ENCODE measurements around the gene FAF2.

FAF2 gene

DNA sequence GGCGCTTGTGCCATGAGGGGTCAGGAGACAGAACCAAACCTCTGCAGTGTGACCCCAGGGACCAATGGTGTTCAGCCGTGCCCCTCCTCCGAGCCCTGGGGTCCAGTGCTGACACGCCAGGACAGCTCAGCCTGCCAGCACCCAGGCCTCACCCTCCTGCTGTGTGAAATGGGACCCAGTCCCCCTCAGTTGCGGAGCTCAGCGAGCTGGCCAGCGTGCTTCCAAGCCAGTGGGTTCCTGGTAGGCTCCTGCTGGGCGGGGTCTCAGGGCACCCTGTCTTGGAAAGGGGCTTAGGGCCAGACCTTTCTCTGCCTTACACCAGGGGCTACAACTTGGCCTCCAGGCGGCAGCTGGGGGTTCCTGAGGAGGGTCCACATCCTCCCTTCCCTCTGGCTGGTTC, 84.6 kb downstream of the FAF2 start:
- no peak overlapping the region for H3K4me2 ChIP-seq (ENCODE audit: low read length)
- no peaks in the 10 kb centered on the region for H3K9me3 ChIP-seq (ENCODE audit: control insufficient read depth, low read length)
- no peak overlapping the region for H2AFZ ChIP-seq
- no peak overlapping the region for H3K9ac ChIP-seq
- no peak overlapping the region for H3K4me3 ChIP-seq (ENCODE audit: low read depth, low read length)
- H3K4me1 ChIP-seq = peaks cover 21% of the 10 kb centered on the region
- H3K79me2 ChIP-seq = peaks cover 14% of the 10 kb centered on the region
- TF ChIP-seq, protein P1, sequence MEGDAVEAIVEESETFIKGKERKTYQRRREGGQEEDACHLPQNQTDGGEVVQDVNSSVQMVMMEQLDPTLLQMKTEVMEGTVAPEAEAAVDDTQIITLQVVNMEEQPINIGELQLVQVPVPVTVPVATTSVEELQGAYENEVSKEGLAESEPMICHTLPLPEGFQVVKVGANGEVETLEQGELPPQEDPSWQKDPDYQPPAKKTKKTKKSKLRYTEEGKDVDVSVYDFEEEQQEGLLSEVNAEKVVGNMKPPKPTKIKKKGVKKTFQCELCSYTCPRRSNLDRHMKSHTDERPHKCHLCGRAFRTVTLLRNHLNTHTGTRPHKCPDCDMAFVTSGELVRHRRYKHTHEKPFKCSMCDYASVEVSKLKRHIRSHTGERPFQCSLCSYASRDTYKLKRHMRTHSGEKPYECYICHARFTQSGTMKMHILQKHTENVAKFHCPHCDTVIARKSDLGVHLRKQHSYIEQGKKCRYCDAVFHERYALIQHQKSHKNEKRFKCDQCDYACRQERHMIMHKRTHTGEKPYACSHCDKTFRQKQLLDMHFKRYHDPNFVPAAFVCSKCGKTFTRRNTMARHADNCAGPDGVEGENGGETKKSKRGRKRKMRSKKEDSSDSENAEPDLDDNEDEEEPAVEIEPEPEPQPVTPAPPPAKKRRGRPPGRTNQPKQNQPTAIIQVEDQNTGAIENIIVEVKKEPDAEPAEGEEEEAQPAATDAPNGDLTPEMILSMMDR (IDR thresholded peaks at IDR 0.05) = no peak
- peak overlapping the region; percentile 32 for H3K27ac ChIP-seq
- H3K27me3 ChIP-seq (ENCODE audit: control insufficient read depth, insufficient read depth, low read length) = no peaks in the 10 kb centered on the region
- H3K36me3 ChIP-seq (ENCODE audit: control insufficient read depth, insufficient read depth, low read length) = no peaks in the 10 kb centered on the region

GRCh38 chr5:176533390-176533789, 85.2 kb downstream of the FAF2 start:
- TF ChIP-seq, protein P1 (IDR thresholded peaks at IDR 0.05) = no peak
- H3K36me3 ChIP-seq (ENCODE audit: control insufficient read depth, insufficient read depth, low read length) = no peaks in the 10 kb centered on the region
- H3K4me3 ChIP-seq (ENCODE audit: low read depth, low read length) = no peak overlapping the region
- H3K4me2 ChIP-seq (ENCODE audit: low read length) = peak overlapping the region; percentile 3
- H3K27ac ChIP-seq = peak overlapping the region; percentile 32
- peaks cover 24% of the 10 kb centered on the region for H3K4me1 ChIP-seq
- H2AFZ ChIP-seq = no peak overlapping the region
- H3K27me3 ChIP-seq (ENCODE audit: control insufficient read depth, insufficient read depth, low read length) = no peaks in the 10 kb centered on the region
- H3K9me3 ChIP-seq (ENCODE audit: control insufficient read depth, low read length) = no peaks in the 10 kb centered on the region
- H3K9ac ChIP-seq = no peak overlapping the region
- H3K79me2 ChIP-seq = peaks cover 14% of the 10 kb centered on the region

- no peak overlapping the region for H3K9ac ChIP-seq
- H3K4me3 ChIP-seq (ENCODE audit: low read depth, low read length) = no peak overlapping the region
- H3K36me3 ChIP-seq (ENCODE audit: control insufficient read depth, insufficient read depth, low read length) = no peaks in the 10 kb centered on the region
- no peaks in the 10 kb centered on the region for H3K27me3 ChIP-seq (ENCODE audit: control insufficient read depth, insufficient read depth, low read length)
- TF ChIP-seq, protein P1 (IDR thresholded peaks at IDR 0.05) = no peak
- H2AFZ ChIP-seq = no peak overlapping the region
- H3K4me2 ChIP-seq (ENCODE audit: low read length) = peak overlapping the region; percentile 23
- peaks cover 26% of the 10 kb centered on the region for H3K4me1 ChIP-seq
- H3K9me3 ChIP-seq (ENCODE audit: control insufficient read depth, low read length) = no peaks in the 10 kb centered on the region
- peak overlapping the region; percentile 98 for H3K27ac ChIP-seq
- peaks cover 14% of the 10 kb centered on the region for H3K79me2 ChIP-seq
Observed at GRCh38 chr5:176533894-176534611, 85.9 kb downstream of the FAF2 start.

- Histone ChIP-seq H3K4me2 (ENCODE audit: low read length) (peak overlapping the region; percentile 99), H3K9ac (no peak overlapping the region), H3K4me1 (peaks cover 26% of the 10 kb centered on the region), H2AFZ (no peak overlapping the region), H3K79me2 (peaks cover 14% of the 10 kb centered on the region), H3K4me3 (ENCODE audit: low read depth, low read length) (peak overlapping the region; percentile 100), H3K27me3 (ENCODE audit: control insufficient read depth, insufficient read depth, low read length) (no peaks in the 10 kb centered on the region), H3K36me3 (ENCODE audit: control insufficient read depth, insufficient read depth, low read length) (no peaks in the 10 kb centered on the region), H3K9me3 (ENCODE audit: control insufficient read depth, low read length) (no peaks in the 10 kb centered on the region), H3K27ac (peak overlapping the region; percentile 98)
- TF ChIP-seq, protein P1 (IDR thresholded peaks at IDR 0.05) = no peak
Observed at GRCh38 chr5:176534640-176535039, 86.5 kb downstream of the FAF2 start.

Data from parathyroid adenoma (tissue), 2 donors.